CD1c-positive myeloid dendritic cell (primary cell): ENCODE results near the gene DNAAF1.
A peak's percentile ranks its signal among the peaks of the same experiment; 100 is the strongest.

Experiments used
- DNase-seq: peaks from one replicate; pipeline ENCODE4 v3.0.0-alpha.2; 2016; ENCODE audit errors: extremely low spot score

Gene DNAAF1

DNA sequence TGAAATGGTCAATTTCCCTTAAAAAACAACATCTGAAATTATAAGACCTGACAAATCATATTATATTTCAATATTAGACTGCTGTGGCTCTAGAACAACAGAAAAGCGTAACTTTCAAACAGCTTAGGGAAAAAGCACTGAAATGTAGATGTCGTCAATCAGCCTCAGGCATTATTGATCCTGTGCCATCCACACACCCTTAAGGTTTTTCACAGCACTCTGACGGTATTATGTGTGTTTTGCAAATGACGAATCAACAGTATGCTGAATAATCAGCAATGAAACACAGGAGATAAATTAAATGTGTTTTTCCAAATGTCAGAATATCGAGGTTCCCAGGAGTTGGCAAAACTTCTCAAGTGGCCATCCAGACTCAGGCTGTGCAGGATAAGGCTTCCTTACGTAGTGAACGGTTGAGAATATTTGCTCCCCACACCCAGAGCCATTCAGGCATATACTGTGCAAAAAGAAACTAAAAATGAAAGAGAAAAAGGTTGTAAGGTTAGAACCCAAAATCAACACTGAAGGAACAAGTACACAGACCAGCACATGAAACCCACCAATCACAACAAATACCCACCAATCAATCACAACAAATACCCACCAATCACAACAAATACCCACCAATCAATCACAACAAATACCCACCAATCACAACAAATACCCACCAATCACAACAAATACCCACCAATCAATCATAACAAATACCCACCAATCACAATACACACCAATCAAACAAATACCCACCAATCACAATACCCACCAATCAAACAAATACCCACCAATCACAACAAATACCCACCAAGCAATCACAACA, 20.6 kb upstream of the DNAAF1 start:
- DNase-seq, result no peak

DNA sequence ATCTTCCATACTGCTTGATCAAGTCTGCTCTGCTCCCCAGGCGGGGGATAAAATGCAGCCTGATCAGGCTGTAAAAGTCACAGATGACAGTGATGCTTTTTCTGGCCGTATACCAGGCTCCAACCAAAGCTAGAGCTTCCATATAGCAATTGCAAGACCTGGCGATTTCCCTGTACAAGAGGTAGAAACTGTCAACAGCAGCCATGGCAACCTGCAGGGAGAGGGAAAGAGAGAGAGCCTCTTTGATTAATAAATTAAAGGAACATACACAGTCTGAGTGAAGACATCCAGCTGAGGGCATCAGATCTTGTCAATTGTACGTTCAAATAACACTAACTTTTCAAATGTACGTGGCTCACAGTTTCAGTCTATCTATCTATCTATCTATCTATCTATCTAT, 14.0 kb upstream of the DNAAF1 start:
- no peak for DNase-seq

GRCh38 chr16:84132527-84133285, 12.4 kb upstream of the DNAAF1 start:
- no peak for DNase-seq

- DNase-seq, result no peak
These were observed 8.6 kb upstream of the DNAAF1 start for GRCh38 chr16:84136331-84137125.

DNA sequence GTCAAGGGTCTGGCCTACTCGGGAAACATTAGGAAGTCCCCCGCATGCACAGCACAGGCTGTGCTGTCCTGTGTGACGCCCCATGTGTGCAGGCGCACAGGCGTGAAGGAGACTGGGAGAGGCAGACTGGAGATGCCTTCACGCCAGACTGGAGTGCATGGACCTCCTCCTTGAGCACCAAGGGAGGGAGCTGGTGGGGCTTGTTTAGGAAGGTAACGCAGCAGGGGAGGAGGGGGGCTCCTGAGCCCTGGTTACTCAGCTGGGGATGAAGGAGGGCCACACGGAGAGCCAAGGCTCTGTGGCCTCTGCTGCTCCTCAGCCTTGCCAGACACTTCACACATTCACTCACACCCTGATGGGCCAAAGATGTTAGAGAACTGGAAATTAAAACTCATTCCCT, 7.8 kb upstream of the DNAAF1 start:
- DNase-seq, result no peak

DNA sequence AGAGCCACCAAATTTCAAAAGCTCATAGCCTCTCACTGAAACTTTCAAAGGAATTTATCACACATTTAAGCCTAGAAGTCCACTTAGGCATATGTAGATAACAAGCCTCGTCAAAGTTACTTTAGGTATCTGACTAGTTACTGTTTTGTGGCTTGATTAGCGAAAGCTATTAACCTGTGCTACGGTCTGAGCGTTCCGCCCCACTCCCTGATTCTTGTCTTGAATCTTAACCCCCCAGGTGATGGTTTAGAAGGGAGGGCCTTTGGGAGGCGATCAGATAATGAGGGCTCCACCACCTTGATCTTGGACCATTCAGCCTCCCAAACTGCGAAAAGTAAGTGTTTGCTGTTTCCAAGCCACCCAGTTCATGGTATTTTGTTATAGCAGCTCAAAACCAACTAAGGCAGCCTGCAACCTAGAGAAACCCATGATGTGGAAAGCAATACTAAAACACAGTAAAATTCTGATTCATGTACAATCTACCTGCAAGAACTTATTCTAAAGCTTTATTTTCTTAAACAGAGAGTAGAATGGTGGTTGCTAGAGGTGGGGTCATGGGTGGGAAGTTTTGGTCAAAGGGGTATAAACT, 7.2 kb upstream of the DNAAF1 start:
- no peak for DNase-seq

- no peak for DNase-seq
These were observed 6.6 kb upstream of the DNAAF1 start for GRCh38 chr16:84138500-84138823.

- DNase-seq, result no peak
These were observed 6.1 kb upstream of the DNAAF1 start for GRCh38 chr16:84138824-84139627.

GRCh38 chr16:84139628-84140258, 5.4 kb upstream of the DNAAF1 start:
- DNase-seq, result no peak

- no peak for DNase-seq
These were observed 3.9 kb upstream of the DNAAF1 start for GRCh38 chr16:84141143-84141670.

DNA sequence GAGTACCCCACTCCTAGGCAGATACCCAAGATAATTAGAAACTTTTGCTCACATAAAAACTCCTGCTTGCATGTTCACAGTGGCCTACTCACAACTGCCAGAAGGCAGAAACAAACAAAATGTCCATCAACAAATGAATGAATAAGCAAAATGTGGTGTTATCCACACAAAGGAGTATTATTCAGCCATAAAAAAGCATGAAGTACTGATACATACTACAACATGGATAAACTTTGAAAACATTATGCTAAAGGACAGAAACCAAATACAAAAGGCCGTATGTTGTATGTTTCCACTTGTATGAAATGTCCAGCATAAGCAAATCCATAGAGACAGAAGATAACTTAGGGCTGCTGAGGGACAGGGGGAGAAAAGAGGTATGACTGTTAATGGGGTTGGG, 2.0 kb upstream of the DNAAF1 start:
- no peak for DNase-seq

- no peak for DNase-seq
These were observed 1.3 kb upstream of the DNAAF1 start for GRCh38 chr16:84143784-84144199.

GRCh38 chr16:84144209-84144858, 774 bp upstream of the DNAAF1 start:
- peak; percentile 22 for DNase-seq

DNA sequence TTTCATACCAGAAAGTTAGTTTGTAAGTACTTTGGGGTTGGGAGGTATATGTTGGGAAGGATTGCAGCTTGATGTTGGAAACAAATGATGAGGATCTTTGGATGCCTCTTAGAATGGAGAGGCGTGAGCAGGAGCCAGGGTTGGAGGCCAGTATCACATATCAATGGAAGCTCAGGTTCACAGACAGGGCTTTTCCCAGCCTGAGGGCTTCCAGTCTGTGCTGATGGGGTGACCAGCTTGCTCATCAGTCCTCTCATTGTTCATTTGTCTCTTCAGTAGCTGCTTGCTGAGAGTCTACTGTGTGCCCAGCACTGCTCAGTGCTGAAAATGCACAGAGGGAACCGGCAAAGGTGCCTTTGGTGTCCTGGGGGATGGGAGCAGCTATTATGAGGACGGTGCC, 5.8 kb downstream of the DNAAF1 start:
- no peak for DNase-seq

DNA sequence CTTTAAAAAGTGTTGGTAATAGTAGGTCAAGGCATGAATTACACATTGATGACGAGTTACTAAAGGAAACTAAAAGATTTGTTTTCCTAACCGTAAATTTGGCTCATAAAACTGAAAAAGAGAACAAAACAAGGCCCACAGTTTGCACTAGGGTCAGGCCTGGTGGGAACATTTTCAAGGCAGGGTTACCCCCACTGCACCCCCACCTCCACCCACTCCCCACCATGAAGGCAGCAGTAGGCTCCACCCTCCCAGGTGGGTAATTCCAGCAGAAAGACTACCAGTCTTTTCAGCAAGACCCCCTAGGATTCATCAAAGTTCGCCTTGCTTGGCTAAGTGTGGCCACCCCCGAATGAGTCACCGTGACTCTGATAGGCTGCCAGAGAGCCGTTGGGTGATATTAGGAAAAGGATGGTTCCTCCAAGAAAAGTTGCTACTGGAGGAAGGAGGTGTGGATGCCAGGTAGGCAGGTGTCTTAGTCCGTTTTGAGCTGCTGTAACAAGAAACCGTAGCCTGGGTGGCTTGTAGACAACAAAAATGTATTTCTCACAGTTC, 8.6 kb downstream of the DNAAF1 start:
- no peak for DNase-seq

DNA sequence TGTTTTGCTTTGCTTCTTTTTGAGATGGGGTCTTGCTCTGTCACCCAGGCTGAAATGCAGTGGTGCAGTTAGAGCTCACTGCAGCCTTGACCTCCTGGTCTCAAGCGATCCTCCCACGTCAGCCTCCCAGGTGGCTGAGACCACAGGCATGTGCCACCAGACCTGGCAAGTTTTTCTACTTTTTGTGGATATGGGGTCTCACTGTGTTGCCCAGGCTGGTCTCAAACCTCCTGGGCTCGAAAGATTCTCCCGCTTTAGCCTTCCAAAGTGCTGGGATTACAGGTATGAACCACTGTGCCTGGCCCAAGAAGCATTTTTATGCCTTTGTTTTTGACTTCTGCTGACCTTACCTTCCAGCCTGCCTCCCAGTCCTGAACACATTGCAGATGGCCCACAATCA, 10.1 kb downstream of the DNAAF1 start:
- no peak for DNase-seq

GRCh38 chr16:84155771-84156170, 10.7 kb downstream of the DNAAF1 start:
- no peak for DNase-seq

- no peak for DNase-seq
These were observed 11.3 kb downstream of the DNAAF1 start for GRCh38 chr16:84156342-84156784.

GRCh38 chr16:84159007-84159406, 13.9 kb downstream of the DNAAF1 start:
- no peak for DNase-seq

- DNase-seq, result no peak
These were observed 14.7 kb downstream of the DNAAF1 start for GRCh38 chr16:84159800-84160199.
